Sigmoid colon (tissue), 7 donors: Measurements from ENCODE around the gene SLC2A4. TPM values are rescaled to one million over a fixed set of nuclear protein-coding genes. Genes with fewer than 3 reads are reported as not detected.

Source experiments
- DNase-seq: peaks from one replicate; pipeline ENCODE4 v3.0.0-alpha.2; 2019
- H3K27ac ChIP-seq, 4 donors: fragments of 200-600 bp; sonication (generic); one replicate each; pipeline ENCODE4 v1.5.1; 2016 to 2019; ENCODE audit warnings: mild to moderate bottlenecking in 1 of 4
- H3K27me3 ChIP-seq, 3 donors: fragments of 200-600 bp; sonication (generic); one replicate each; pipeline ENCODE4 v1.5.1; 2019; ENCODE audit warnings: mild to moderate bottlenecking in 1 of 3
- H3K36me3 ChIP-seq, 4 donors: fragments of 200-600 bp; sonication (generic); one replicate each; pipeline ENCODE4 v1.5.1; 2016 to 2019
- H3K4me1 ChIP-seq, 4 donors: fragments of 200-600 bp; sonication (generic); one replicate each; pipeline ENCODE4 v1.5.1; 2017 to 2019
- H3K4me3 ChIP-seq, 4 donors: fragments of 200-600 bp; sonication (generic); one replicate each; pipeline ENCODE4 v1.5.1; 2017 to 2019; ENCODE audit warnings: mild to moderate bottlenecking in 2 of 4, moderate library complexity in 1 of 4
- H3K9me3 ChIP-seq, 4 donors: fragments of 200-600 bp in 3 of 4; sonication (generic) in 3 of 4; one replicate each; pipeline versions ENCODE4 v1.5.1 to v1.6.1; 2013 to 2019
- EP300 ChIP-seq, 4 donors: sonication (generic); formaldehyde crosslinking; IDR thresholded peaks; one replicate each; pipeline ENCODE4 v1.6.1; 2017; ENCODE audit warnings: antibody characterized with exemption in 4 of 4
- POLR2A ChIP-seq, 2 donors: fragments of 450-650 bp; IDR thresholded peaks; one replicate each; pipeline ENCODE4 v1.6.1; 2016; ENCODE audit warnings: antibody characterized with exemption in 2 of 2, mild to moderate bottlenecking in 2 of 2, moderate library complexity in 2 of 2
- POLR2AphosphoS5 ChIP-seq, 4 donors: sonication (generic); formaldehyde crosslinking; IDR thresholded peaks; one replicate each; pipeline ENCODE4 v1.6.1; 2017; ENCODE audit warnings: antibody characterized with exemption in 4 of 4
- WGBS, 2 donors: extraction: QIAGEN DNeasy Blood & Tissue Kit; methylation state at CpG; one replicate each; pipeline ENCODE4 v1.1.7; 2013; 5-methylcytosine and 5-hydroxymethylcytosine counted together
- intact Hi-C: fragments of 100-400 bp; cut with DNase I; formaldehyde crosslinking; loops from one replicate; pipeline ENCODE4 v1.15.1; 2023
- polyA plus RNA-seq, 3 donors: library from polyadenylated mRNA; stranded (reverse); fragments of 200-250 nt; gene quantifications; one replicate each; pipeline ENCODE4 v1.2.3, GENCODE V29; 2013
- total RNA-seq, 4 donors: library from RNA; depleted of rRNA; stranded (reverse); fragments of >200 nt; gene quantifications; one replicate each; pipeline ENCODE4 v1.1.0, GENCODE V29; 2016
- TF ChIP-seq, protein P1 (sequence below), 4 experiments: fragments of 450-650 bp in 3 of 4; fragments of 200-600 bp in 1 of 4; IDR thresholded peaks; one replicate each; pipeline ENCODE4 v1.5.1; 2016 to 2019; ENCODE audit warnings: antibody characterized with exemption in 4 of 4, mild to moderate bottlenecking in 3 of 4, moderate library complexity in 2 of 4
- donor health status: healthy with polysubstance abuse.
- donor health status: Bipolar disorder and iron deficiency.
- donor health status: healthy.

Gene SLC2A4
- total and polyA plus RNA-seq, 7 donors: 0.60 to 127 (median 72.9) TPM

DNA sequence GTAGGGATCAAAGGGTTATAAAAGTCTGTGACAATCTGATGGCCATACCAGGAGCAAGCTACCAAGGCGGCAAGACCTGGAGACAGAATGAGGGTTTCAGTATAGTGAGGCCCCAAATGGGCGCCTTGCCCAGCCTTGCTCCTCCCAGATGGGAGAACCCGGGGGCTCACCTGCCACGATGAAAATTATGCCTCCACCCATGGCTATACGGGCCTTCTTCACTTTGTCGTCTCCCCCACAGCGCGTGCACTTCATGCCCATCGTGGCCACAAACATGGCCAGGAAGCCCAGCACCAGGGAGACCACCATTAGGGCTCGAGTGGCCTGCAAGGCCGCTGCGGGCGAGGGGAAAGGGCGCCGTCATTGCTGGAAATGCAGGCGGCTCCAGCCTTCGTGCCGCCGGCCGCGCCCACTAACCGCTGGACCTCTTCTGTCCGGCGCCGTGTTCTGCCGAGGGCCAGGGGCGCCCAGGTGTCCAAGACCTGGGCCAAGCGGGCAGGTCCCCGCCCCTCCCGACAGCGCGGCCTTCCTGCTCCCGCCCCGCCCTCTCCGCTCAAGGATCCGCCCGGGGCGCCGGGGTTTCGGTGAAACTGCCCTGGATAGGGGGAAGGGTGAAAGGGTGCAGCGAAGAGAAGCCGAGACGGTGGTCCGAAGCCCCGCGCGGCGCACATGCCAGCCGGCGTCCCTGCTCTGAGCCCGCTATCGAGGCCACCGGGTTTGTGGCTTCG is 20.7 kb upstream of the SLC2A4 start:
- Histone ChIP-seq H3K4me3 (peak overlapping the region; percentile 14 to 50 (median 36)), H3K27ac (peak overlapping the region in 3 of 4 donors; percentile 15 to 45 (median 18)), H3K4me1 (peaks cover 0 to 34% (median 25%) of the 10 kb centered on the region in 4 donors), H3K27me3 (peaks cover 28 to 55% (median 51%) of the 10 kb centered on the region in 3 donors), H3K9me3 (no peaks in the 10 kb centered on the region), H3K36me3 (peaks cover 5 to 41% (median 19%) of the 10 kb centered on the region in 4 donors)
- no peak for TF ChIP-seq EP300 (IDR thresholded peaks at IDR 0.05)
- TF ChIP-seq, protein P1, sequence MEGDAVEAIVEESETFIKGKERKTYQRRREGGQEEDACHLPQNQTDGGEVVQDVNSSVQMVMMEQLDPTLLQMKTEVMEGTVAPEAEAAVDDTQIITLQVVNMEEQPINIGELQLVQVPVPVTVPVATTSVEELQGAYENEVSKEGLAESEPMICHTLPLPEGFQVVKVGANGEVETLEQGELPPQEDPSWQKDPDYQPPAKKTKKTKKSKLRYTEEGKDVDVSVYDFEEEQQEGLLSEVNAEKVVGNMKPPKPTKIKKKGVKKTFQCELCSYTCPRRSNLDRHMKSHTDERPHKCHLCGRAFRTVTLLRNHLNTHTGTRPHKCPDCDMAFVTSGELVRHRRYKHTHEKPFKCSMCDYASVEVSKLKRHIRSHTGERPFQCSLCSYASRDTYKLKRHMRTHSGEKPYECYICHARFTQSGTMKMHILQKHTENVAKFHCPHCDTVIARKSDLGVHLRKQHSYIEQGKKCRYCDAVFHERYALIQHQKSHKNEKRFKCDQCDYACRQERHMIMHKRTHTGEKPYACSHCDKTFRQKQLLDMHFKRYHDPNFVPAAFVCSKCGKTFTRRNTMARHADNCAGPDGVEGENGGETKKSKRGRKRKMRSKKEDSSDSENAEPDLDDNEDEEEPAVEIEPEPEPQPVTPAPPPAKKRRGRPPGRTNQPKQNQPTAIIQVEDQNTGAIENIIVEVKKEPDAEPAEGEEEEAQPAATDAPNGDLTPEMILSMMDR (IDR thresholded peaks at IDR 0.05): no peak
- TF ChIP-seq POLR2AphosphoS5 (IDR thresholded peaks at IDR 0.05): peak in 1 of 4 donors; percentile 33
- no peak for DNase-seq
- intact Hi-C loops: loop anchor here (5.0 kb wide), 2 partner anchors 41 to 81 kb away; no protein-coding TSS in a partner anchor
- 3 to 9% methylated on average over 54 of the region's 54 CpGs for WGBS, 2 donors

DNA sequence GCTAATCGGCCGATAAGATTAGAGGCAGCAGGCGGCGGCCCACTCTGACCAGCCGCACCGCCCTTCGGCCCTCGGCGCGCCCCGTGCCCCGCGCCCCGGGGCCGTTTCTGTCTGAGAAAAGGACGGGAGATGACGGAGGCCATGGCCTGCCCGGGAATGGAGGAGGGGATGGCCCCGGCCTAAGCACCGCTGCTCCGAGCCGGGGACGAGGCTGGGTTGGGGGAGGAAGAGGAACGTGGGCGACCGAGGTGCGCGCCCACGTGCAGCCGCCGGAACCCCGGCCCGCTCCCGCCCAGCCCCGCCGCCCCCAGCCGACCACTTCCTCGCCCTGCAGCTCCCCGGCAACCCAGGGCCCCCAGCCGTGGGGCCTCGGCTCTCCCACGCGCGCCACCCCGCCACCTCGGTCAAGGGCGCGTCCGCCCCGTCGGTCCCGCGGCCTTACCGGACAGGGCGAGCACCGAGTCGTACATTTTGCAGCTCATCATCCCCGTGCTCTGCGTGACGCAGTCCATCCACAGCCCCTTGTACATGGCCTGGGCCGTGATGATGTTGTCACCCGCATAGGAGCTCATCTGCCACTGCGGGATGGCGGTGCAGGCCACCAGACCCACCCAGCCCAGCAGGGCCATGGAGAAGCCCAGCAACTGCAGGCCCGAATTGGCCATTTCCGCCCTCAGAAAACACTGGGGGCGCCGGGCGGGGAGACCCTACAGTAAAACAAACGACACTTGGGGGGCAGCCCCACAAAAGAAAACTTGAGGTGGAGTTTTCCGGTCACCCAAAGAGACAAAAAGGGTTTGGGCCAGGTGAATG is 19.9 kb upstream of the SLC2A4 start:
- H3K27me3 ChIP-seq: peaks cover 28 to 59% (median 55%) of the 10 kb centered on the region in 3 donors
- no peak for DNase-seq
- peak overlapping the region; percentile 14 to 50 (median 36) for H3K4me3 ChIP-seq
- TF ChIP-seq, protein P1 (IDR thresholded peaks at IDR 0.05): no peak
- TF ChIP-seq POLR2AphosphoS5 (IDR thresholded peaks at IDR 0.05): no peak
- no peak for TF ChIP-seq POLR2A (IDR thresholded peaks at IDR 0.05)
- TF ChIP-seq EP300 (IDR thresholded peaks at IDR 0.05): no peak
- H3K36me3 ChIP-seq: peaks cover 5 to 33% (median 17%) of the 10 kb centered on the region in 4 donors
- H3K27ac ChIP-seq: peak overlapping the region in 3 of 4 donors; percentile 15 to 45 (median 18)
- intact Hi-C loops: loop anchor here (5.0 kb wide), 2 partner anchors 41 to 81 kb away; no protein-coding TSS in a partner anchor
- peaks cover 0 to 34% (median 25%) of the 10 kb centered on the region in 4 donors for H3K4me1 ChIP-seq
- 3 to 4% methylated on average over 71 of the region's 71 CpGs for WGBS, 2 donors
- H3K9me3 ChIP-seq: no peaks in the 10 kb centered on the region

DNA sequence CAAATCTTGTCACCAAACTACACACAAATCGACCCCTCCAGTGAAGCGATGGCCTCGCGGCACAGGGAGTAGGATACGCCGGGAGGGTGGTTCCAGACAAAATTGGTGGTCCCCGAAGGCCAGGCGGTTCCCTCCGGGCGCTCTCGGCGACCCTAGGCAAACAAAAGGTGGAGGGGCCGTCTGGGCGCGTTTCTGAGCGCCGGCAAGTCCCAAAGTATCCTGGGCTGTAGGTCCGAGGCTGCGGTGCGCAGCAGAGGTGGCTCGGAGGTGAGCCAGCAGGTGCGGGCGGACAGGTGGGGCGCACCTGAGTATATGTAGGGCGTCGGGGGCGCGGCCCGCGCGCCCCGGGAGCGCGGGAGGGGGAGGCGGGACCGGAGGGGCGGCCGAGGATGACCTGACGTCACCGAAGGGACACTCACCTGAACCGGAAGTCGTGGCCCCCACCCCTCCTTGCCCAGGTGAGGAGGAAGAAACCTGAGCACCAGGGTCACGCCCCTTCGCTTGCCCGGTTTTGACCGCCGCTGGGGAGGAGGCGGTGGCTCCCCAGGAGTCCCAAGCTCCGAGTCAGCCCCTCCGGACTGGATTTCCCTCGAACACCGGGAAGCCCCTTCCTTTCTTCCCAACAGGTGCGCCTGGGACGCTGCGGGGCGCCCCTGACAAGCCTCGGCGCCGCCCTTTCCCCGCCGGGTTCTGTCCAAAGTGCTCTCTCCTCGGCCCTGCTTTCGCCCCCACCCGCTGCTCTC is 19.2 kb upstream of the SLC2A4 start, which contains the start of gene CLDN7:
Gene CLDN7, minus strand, starts transcription at position 287 of the 743 bp plus-strand sequence. CDS start 435 bp downstream, outside the sequence.
- peaks cover 28 to 61% (median 55%) of the 10 kb centered on the region in 3 donors for H3K27me3 ChIP-seq
- H3K4me3 ChIP-seq: peak within 1 kb of the TSS; percentile 14 to 50 (median 36)

DNA sequence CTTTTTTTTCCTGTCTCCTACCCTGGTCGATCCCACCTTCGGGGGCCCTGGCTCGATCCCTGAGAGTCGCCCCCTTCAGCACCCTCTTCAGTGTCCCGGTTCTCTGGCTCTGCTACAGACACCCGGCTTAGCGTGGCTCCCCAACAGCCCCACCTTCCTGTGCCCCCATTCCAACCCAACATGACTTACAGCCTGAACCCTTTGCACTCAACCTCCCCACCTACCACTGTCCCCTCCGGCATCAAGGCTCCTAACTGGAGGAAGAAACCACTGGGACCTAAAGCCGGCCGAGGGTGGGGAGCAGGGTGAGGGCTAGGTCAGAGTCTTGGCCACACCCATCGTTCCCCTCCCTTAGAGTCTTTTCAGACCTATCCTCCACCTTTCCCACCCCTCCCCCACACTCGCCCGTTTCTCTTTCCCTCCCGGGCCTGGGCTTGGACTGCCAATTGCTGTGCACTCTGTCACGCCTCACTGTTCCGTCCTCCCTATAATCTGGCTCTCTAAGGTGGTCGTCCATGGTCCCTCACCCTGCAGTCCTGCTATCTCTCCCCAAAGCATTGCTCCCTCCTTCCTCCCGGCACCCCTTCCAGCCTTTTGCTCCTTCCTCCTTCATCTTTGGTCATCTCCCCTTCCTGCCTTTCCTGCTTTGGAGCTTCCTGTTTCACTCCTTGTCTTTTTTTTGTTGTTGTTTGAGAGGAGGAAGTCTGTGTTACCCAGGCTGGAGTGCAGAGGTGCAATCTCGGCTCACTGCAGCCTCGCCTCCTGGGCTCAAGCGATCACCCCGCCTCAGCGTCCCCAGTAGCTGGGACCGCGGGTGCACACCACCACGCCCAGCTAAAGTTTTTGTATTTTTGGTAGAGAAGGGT is 18.4 kb upstream of the SLC2A4 start:
- intact Hi-C loops: loop anchor here (5.0 kb wide), 2 partner anchors 39 to 79 kb away; no protein-coding TSS in a partner anchor
- Histone ChIP-seq H3K9me3 (no peaks in the 10 kb centered on the region), H3K27me3 (peaks cover 28 to 66% (median 55%) of the 10 kb centered on the region in 3 donors), H3K36me3 (peaks cover 0 to 18% (median 8%) of the 10 kb centered on the region in 4 donors), H3K4me1 (peaks cover 0 to 34% (median 25%) of the 10 kb centered on the region in 4 donors), H3K27ac (peak overlapping the region in 2 of 4 donors; percentile 18 to 37), H3K4me3 (peak overlapping the region in 3 of 4 donors; percentile 9 to 23 (median 23))
- TF ChIP-seq POLR2A (IDR thresholded peaks at IDR 0.05): peak in 1 of 2 donors; percentile 31
- TF ChIP-seq EP300 (IDR thresholded peaks at IDR 0.05): no peak
- no peak for TF ChIP-seq POLR2AphosphoS5 (IDR thresholded peaks at IDR 0.05)
- TF ChIP-seq, protein P1 (IDR thresholded peaks at IDR 0.05): no peak
- no peak for DNase-seq
- 3 to 7% methylated on average over 26 of the region's 26 CpGs for WGBS, 2 donors

More for the DNA sequence above, 19.2 kb upstream of the SLC2A4 start, which contains the start of gene CLDN7:
- Histone ChIP-seq H3K27ac (peak within 1 kb of the TSS in 3 of 4 donors; percentile 18 to 45 (median 37)), H3K36me3 (peaks cover 5 to 26% (median 12%) of the 10 kb centered on the region in 4 donors), H3K9me3 (no peaks in the 10 kb centered on the region), H3K4me1 (peaks cover 0 to 34% (median 25%) of the 10 kb centered on the region in 4 donors)
- no peak for DNase-seq
- intact Hi-C loops: loop anchor here (5.0 kb wide), 2 partner anchors 40 to 80 kb away; no protein-coding TSS in a partner anchor
- WGBS, 2 donors: 2 to 5% methylated on average over 64 of the region's 64 CpGs
- TF ChIP-seq POLR2A (IDR thresholded peaks at IDR 0.05) (peak in 1 of 2 donors; percentile 61), EP300 (IDR thresholded peaks at IDR 0.05) (no peak), POLR2AphosphoS5 (IDR thresholded peaks at IDR 0.05) (peak in 1 of 4 donors; percentile 69)
